WERI-Rb-1 (cell line): Measurements from ENCODE around the gene PLA2G15.

Experiments
- DNase-seq: peaks from one replicate; pipeline ENCODE4 v3.0.0-alpha.2; 2020
- H3K27ac ChIP-seq: fragments of 250-450 bp; sonication (Bioruptor Pico); 2 replicates; pipeline ENCODE4 v1.5.1; 2020; ENCODE audit warnings: mild to moderate bottlenecking, moderate library complexity
- H3K27me3 ChIP-seq: fragments of 250-450 bp; sonication (Bioruptor Pico); 2 replicates; pipeline ENCODE4 v1.5.1; 2021; ENCODE audit warnings: mild to moderate bottlenecking, low read depth, moderate library complexity; ENCODE audit not compliant: insufficient read depth, severe bottlenecking
- H3K36me3 ChIP-seq: fragments of 250-450 bp; sonication (Bioruptor Pico); 2 replicates; pipeline ENCODE4 v1.5.1; 2020; ENCODE audit warnings: mild to moderate bottlenecking, moderate library complexity
- H3K4me3 ChIP-seq: 2 replicates; pipeline ENCODE4 v1.5.1; 2011; ENCODE audit warnings: low read depth, mild to moderate bottlenecking, control low read depth, low read length
- H3K9me3 ChIP-seq: fragments of 250-450 bp; sonication (Bioruptor Pico); 2 replicates; pipeline ENCODE4 v1.5.1; 2021; ENCODE audit warnings: mild to moderate bottlenecking, moderate library complexity; ENCODE audit not compliant: severe bottlenecking
- CTCF ChIP-seq: IDR thresholded peaks from 2 replicates; pipeline ENCODE4 v1.5.1; 2011; ENCODE audit warnings: low read depth, mild to moderate bottlenecking, control low read depth, inconsistent platforms, low read length

The PLA2G15 gene

GRCh38 chr16:68279726-68280558 is 34.8 kb downstream of the PLA2G15 start:
- H3K36me3 ChIP-seq = peaks cover 28% of the 10 kb centered on the region

GRCh38 chr16:68281368-68282063 is 36.3 kb downstream of the PLA2G15 start:
- Histone ChIP-seq H3K27ac (no peak overlapping the region), H3K4me3 (no peak overlapping the region), H3K9me3 (no peaks in the 10 kb centered on the region), H3K36me3 (peaks cover 28% of the 10 kb centered on the region), H3K27me3 (no peaks in the 10 kb centered on the region)
- no peak for TF ChIP-seq CTCF
- DNase-seq = no peak

More at GRCh38 chr16:68279726-68280558, 34.8 kb downstream of the PLA2G15 start:
- no peak for TF ChIP-seq CTCF
- DNase-seq = no peak
- Histone ChIP-seq H3K9me3 (no peaks in the 10 kb centered on the region), H3K27ac (no peak overlapping the region), H3K27me3 (no peaks in the 10 kb centered on the region), H3K4me3 (no peak overlapping the region)

- no peak for DNase-seq
- H3K4me3 ChIP-seq = no peak overlapping the region
- peaks cover 30% of the 10 kb centered on the region for H3K36me3 ChIP-seq
- no peaks in the 10 kb centered on the region for H3K9me3 ChIP-seq
- no peak overlapping the region for H3K27ac ChIP-seq
- no peak for TF ChIP-seq CTCF
- no peaks in the 10 kb centered on the region for H3K27me3 ChIP-seq
Observed at GRCh38 chr16:68282064-68282452, 36.9 kb downstream of the PLA2G15 start.

- no peaks in the 10 kb centered on the region for H3K27me3 ChIP-seq
- no peak overlapping the region for H3K4me3 ChIP-seq
- DNase-seq = no peak
- no peak for TF ChIP-seq CTCF
- peaks cover 34% of the 10 kb centered on the region for H3K36me3 ChIP-seq
- no peaks in the 10 kb centered on the region for H3K9me3 ChIP-seq
- no peak overlapping the region for H3K27ac ChIP-seq
Observed at GRCh38 chr16:68283346-68283745, 38.2 kb downstream of the PLA2G15 start.

- no peak overlapping the region for H3K27ac ChIP-seq
- no peak overlapping the region for H3K4me3 ChIP-seq
- DNase-seq = no peak
- H3K27me3 ChIP-seq = no peaks in the 10 kb centered on the region
- H3K36me3 ChIP-seq = peaks cover 36% of the 10 kb centered on the region
- no peak for TF ChIP-seq CTCF
- no peaks in the 10 kb centered on the region for H3K9me3 ChIP-seq
Observed at GRCh38 chr16:68283801-68284598, 38.8 kb downstream of the PLA2G15 start.
